Sciatic nerve (tissue), 2 donors: ENCODE measurements around the gene IFT122. TPM values are rescaled to one million over a fixed set of nuclear protein-coding genes. Genes with fewer than 3 reads are reported as not detected.

ENCODE experiments used
- ATAC-seq: fragments of 200-7000 bp; cut with Tn5 transposase; one replicate; pipeline ENCODE4 v1.9.1; 2020; ENCODE audit warnings: mild to moderate bottlenecking, moderate library complexity
- DNase-seq: peaks from one replicate; pipeline ENCODE4 v3.0.0-alpha.2; 2020; ENCODE audit warnings: low spot score
- intact Hi-C: fragments of 100-400 bp; cut with DNase I; formaldehyde crosslinking; loops from one replicate; pipeline ENCODE4 v1.14.2; 2022
- total RNA-seq: library from RNA; stranded (reverse); fragmentation: NEBNext Ultra II Directional; extraction: Animal tissue kit (Norgen Biotek cat#: 25700); gene quantifications from one replicate; pipeline ENCODE4 v1.2.1, GENCODE V29; 2021
- donor health status: DM: no; HTN: no; CAD: no.
- donor health status: DM: no; HTN: no; CAD: no.

The IFT122 gene
- total RNA-seq, 1 donor from 2014 or later = 49.7 TPM

DNA sequence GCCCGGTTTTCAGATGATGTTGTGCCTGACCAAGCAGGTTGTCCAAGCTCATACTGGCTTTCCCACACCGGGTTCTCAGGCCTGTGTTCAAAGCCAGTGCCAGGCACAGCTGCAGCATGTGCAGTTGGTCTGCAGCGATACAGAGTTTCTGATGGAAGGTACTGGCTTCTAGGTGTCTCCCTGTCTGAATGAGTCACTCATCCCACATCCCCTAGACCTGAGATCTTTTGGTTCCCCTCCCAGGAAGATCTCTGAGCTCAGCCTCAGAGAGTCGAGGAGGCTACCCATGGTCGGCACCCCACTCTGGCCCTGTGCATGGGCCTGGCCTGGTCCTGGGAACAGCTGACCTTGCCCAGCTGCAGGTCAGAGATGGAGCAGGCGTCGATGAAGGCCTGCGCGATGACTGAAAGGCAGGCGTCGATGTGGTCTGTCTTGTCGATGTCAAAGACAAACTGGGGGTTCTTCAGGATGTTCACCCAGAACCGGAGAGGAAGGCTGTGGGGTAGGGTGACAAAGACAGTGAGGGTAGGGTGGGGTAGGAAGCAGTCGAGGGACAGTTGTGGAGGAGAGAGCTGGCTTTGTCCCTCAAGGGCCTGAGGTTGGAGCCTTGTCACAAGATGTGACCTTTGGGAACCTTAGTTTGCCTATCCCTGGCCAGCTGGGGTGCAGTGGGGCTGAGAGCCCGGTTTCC, 118.2 kb downstream of the IFT122 start:
- intact Hi-C loops = no loop called here
- DNase-seq = no peak
- ATAC-seq = no peak

- ATAC-seq = no peak
- intact Hi-C loops = no loop called here
These were observed 118.9 kb downstream of the IFT122 start for GRCh38 chr3:129558772-129559564.

DNA sequence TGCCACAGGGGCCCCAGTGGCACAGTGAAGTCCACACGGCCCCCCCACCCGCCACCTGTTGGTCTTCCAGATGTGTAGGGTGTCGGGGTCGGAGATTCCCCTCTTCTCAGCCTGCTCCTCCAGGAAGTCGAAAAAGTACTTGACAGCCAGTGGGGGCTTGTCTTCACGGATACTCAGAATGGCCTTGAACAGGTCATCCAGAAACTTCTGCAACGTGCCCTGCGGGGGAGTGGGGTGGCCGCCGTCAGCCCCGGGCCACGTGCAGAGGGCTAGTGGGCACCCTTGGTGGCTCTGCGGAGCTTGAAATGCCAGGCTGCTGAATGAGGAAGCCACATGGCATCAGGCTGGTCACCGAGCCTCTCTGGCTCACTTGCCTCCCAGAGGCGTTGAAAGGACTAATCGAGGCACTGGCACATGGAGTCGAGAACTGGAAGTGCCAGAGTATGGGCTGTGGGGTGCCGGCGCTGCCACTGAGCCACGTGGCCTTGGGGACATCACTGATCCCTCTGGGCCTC, 119.6 kb downstream of the IFT122 start:
- no peak for DNase-seq
- intact Hi-C loops = no loop called here
- ATAC-seq = no peak

More at GRCh38 chr3:129558772-129559564, 118.9 kb downstream of the IFT122 start:
- DNase-seq = no peak

- intact Hi-C loops = no loop called here
- ATAC-seq (peak; percentile 8), DNase-seq (no peak)
These were observed 120.3 kb downstream of the IFT122 start for GRCh38 chr3:129560269-129560787.

GRCh38 chr3:129560911-129561594, 121.0 kb downstream of the IFT122 start:
- ATAC-seq = peak; percentile 87
- intact Hi-C loops = no loop called here
- peak; percentile 90 for DNase-seq

DNA sequence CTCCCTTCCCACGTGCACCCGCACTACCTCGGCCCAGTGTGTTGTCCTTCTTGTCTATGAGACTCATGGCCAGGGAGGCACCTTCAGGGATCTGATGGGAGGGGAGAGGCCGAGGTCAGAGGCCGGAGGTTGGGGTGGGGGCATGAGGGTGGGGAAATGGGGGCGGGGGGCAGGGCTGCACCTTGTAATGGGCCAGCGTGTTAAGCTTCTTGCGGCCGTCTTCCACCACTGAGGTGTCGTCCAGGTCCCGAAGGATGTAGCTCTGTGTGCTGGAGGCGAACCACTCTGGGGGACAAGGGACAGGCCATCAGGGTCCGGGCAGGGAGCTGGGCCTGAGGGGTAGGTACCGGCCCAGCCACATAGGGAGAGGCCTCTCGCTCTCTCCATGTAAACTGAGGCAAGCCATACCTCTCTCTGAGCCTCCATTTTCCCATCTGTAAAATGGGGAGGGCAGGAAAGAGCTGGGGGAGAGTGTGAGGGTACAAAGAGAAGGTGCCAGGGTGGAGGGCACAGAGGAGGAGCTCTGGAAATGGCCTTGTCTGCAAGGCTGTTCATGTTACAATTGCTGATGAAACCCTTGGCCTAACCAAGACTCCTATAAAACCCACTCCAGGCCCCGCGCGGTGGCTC, 121.7 kb downstream of the IFT122 start:
- intact Hi-C loops = no loop called here
- ATAC-seq = no peak
- no peak for DNase-seq

- intact Hi-C loops = no loop called here
- ATAC-seq = no peak
- no peak for DNase-seq
These were observed 122.8 kb downstream of the IFT122 start for GRCh38 chr3:129562803-129563202.

DNA sequence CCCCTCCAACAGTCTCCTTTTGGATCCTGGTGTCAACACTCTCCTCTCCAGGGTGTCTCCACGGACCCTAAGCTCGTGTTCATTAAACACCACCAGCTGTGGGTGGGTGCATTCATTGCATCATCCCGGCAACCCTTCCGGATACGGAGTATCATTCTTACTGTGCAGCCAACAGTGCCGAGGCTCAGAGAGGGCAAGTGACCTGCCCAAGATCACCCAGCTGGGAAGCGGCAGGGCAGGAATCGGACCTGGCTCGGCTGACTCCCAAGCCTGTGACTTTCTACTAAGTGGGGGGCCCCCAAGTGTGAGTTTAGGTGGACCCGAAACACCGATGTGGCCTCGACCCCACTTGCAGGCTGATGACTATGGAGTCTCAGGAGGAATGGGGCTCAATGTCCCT, 123.3 kb downstream of the IFT122 start:
- intact Hi-C loops = no loop called here
- DNase-seq (no peak), ATAC-seq (no peak)

DNA sequence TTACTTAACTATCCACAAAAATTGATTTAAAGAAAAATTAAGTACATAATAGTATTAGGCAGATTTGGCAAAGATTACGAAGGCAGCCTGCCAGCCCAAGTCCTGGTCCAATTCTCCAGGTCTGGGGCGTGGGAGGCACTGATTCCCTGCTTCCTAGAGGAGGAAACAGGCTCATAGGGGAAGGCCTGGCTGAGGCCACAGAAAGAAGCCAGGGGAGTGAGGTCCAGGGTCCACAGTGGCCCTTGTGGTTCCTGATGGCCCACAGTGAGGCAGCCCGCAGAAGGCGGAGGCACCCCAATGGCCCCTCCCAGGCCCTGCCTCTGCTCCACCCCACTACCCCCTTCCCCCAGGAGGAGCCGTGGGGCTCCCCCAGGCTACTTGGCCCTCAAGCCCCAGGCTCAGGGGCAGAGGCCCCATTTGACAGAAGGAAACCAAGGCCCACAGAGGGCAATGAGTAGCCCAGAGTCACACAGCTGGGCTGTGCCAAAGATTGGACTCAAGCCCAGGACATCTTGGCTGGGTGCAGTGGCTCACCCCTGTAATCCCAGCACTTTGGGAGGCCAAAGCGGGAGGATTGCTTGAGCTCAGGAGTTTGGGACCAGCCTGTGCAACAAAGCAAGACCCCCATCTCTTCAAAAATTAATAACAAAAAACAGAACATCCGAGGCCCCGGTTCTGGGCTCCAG, 124.0 kb downstream of the IFT122 start:
- intact Hi-C loops = no loop called here
- no peak for DNase-seq
- ATAC-seq = no peak

DNA sequence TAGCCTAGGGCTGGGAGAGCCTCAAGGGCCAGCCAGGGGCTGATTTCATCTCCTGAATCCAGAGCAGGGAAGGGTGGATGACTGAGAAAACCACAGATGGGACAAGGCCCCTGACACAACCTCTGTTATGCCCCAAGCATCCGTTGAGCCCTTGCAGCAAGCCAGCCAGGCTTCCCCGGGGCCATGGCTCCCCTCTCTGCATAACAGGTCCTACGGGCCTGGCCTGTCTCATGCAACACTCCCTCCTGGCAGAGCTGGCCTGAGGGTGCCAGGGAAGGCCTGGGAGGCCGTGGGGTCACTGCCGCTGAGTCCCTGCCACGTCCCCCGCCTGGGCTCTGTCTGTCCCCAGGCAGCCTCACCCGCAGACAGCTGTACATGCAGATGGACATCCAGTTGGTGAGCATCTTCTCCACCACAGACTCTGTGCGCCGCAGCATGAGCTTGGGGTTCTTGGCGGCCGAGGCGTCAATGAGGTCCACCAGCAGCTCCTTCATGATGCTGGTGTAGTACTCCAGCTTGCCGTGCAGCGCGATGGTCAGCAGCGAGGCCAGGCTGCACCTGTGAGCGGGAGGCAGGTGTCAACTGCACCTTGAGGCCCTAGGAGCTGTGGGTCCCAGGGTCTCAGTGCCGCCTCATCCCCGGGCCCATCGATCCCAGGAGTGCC, 125.1 kb downstream of the IFT122 start:
- ATAC-seq = no peak
- intact Hi-C loops = no loop called here
- DNase-seq = no peak

GRCh38 chr3:129565902-129566301, 125.9 kb downstream of the IFT122 start:
- ATAC-seq = no peak
- DNase-seq = no peak
- intact Hi-C loops = no loop called here

- ATAC-seq (peak; percentile 16), DNase-seq (no peak)
- intact Hi-C loops = no loop called here
These were observed 127.2 kb downstream of the IFT122 start for GRCh38 chr3:129567176-129567705.

DNA sequence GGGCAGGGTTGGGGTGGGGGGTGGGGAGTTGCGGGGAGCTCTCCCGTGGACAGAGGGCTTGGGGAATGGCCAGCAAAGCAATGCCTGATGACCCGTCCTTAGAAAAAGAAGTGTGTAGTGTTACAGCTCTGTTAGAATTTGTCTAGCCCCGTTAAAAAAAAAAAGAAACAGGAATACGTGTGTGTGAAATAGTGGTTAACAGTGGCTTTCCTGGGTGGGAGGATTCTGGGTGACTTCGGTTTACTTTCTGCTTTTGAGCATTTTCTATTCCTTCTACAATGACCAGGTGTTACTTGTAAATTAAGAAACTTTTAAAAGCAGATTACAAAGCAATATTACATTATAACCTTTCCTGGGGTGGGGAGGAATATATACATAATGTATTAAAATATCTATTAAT, 127.9 kb downstream of the IFT122 start:
- no peak for DNase-seq
- intact Hi-C loops = no loop called here
- no peak for ATAC-seq

- ATAC-seq = no peak
- intact Hi-C loops = no loop called here
- no peak for DNase-seq
These were observed 129.8 kb downstream of the IFT122 start for GRCh38 chr3:129569856-129570255.
